H9 (cell line): Measurements from ENCODE around the gene KLB. TPM values are rescaled to one million over a fixed set of nuclear protein-coding genes. Genes with fewer than 3 reads are reported as not detected.

Experiments used
- DNase-seq: peaks from one replicate; pipeline ENCODE4 v3.0.0-alpha.2; 2017
- H2AFZ ChIP-seq: one replicate; pipeline ENCODE4 v1.6.1; 2013; ENCODE audit warnings: mild to moderate bottlenecking, low read length, control low read depth, moderate library complexity
- H2AK5ac ChIP-seq: 2 replicates; pipeline ENCODE4 v1.6.1; 2013; ENCODE audit warnings: low read length, control low read depth, mixed read lengths; ENCODE audit not compliant: insufficient read length
- H2BK120ac ChIP-seq: one replicate; pipeline ENCODE4 v1.6.1; 2013; ENCODE audit warnings: low read depth, mild to moderate bottlenecking, low read length, control low read depth, inconsistent platforms; ENCODE audit not compliant: poor library complexity, severe bottlenecking
- H2BK12ac ChIP-seq: 2 replicates; pipeline ENCODE4 v1.6.1; 2013; ENCODE audit warnings: low read length, control low read depth, mixed read lengths, low read depth; ENCODE audit not compliant: insufficient read length
- H2BK15ac ChIP-seq: 2 replicates; pipeline ENCODE4 v1.6.1; 2013; ENCODE audit warnings: low read depth, low read length, control low read depth
- H2BK20ac ChIP-seq: one replicate; pipeline ENCODE4 v1.6.1; 2013; ENCODE audit warnings: low read depth, mild to moderate bottlenecking, low read length, control low read depth, inconsistent platforms; ENCODE audit not compliant: poor library complexity, severe bottlenecking
- H2BK5ac ChIP-seq: 2 replicates; pipeline ENCODE4 v1.6.1; 2013; ENCODE audit warnings: low read length, control low read depth, mixed read lengths; ENCODE audit not compliant: insufficient read length
- H3K14ac ChIP-seq: 2 replicates; pipeline ENCODE4 v1.6.1; 2013; ENCODE audit warnings: low read length, control low read depth; ENCODE audit not compliant: insufficient read depth
- H3K18ac ChIP-seq: 2 replicates; pipeline ENCODE4 v1.6.1; 2013; ENCODE audit warnings: low read depth, mild to moderate bottlenecking, mixed read lengths, low read length, control low read depth; ENCODE audit not compliant: insufficient read length
- H3K23ac ChIP-seq: 2 replicates; pipeline ENCODE4 v1.6.1; 2013; ENCODE audit warnings: low read length, control low read depth, mixed read lengths, low read depth; ENCODE audit not compliant: insufficient read length
- H3K23me2 ChIP-seq: 2 replicates; pipeline ENCODE4 v1.6.1; 2013; ENCODE audit warnings: low read depth, mild to moderate bottlenecking, mixed read lengths, low read length, control low read depth; ENCODE audit not compliant: insufficient read length, poor library complexity, severe bottlenecking
- H3K27ac ChIP-seq: 2 replicates; pipeline ENCODE4 v1.5.1; 2013; ENCODE audit warnings: low read length, control low read depth, mixed read lengths, low read depth; ENCODE audit not compliant: insufficient read length
- H3K27me3 ChIP-seq: 2 replicates; pipeline ENCODE4 v1.6.1; 2013; ENCODE audit warnings: low read length, control low read depth, inconsistent platforms; ENCODE audit not compliant: insufficient read depth
- H3K4ac ChIP-seq: 2 replicates; pipeline ENCODE4 v1.6.1; 2013; ENCODE audit warnings: low read depth, mild to moderate bottlenecking, control low read depth, inconsistent platforms, low read length, moderate library complexity
- H3K4me1 ChIP-seq: 2 replicates; pipeline ENCODE4 v1.6.1; 2013; ENCODE audit warnings: low read length, control low read depth, inconsistent platforms; ENCODE audit not compliant: insufficient read depth
- H3K4me2 ChIP-seq: 2 replicates; pipeline ENCODE4 v1.6.1; 2013; ENCODE audit warnings: low read length, control low read depth, mixed read lengths; ENCODE audit not compliant: insufficient read length, insufficient read depth
- H3K56ac ChIP-seq: 2 replicates; pipeline ENCODE4 v1.6.1; 2013; ENCODE audit warnings: low read depth, mild to moderate bottlenecking, mixed read lengths, low read length, control low read depth; ENCODE audit not compliant: insufficient read length
- H3K79me1 ChIP-seq: 2 replicates; pipeline ENCODE4 v1.6.1; 2013; ENCODE audit warnings: low read depth, mild to moderate bottlenecking, moderate library complexity, low read length, control low read depth, inconsistent platforms; ENCODE audit not compliant: insufficient read depth, poor library complexity, severe bottlenecking
- H3K79me2 ChIP-seq: 2 replicates; pipeline ENCODE4 v1.6.1; 2013; ENCODE audit warnings: low read length, control low read depth, inconsistent platforms; ENCODE audit not compliant: insufficient read depth
- H3K9ac ChIP-seq: 2 replicates; pipeline ENCODE4 v1.6.1; 2013; ENCODE audit warnings: low read length, control low read depth, mixed read lengths; ENCODE audit not compliant: insufficient read length; ENCODE audit errors: extremely low read depth
- H3K9me3 ChIP-seq: one replicate; pipeline ENCODE4 v1.6.1; 2013; ENCODE audit warnings: low read depth, low read length, inconsistent platforms; ENCODE audit not compliant: control insufficient read depth
- H3T11ph ChIP-seq: one replicate; pipeline ENCODE4 v1.6.1; 2013; ENCODE audit warnings: mild to moderate bottlenecking, low read length, control low read depth, inconsistent platforms
- H4K20me1 ChIP-seq: one replicate; pipeline ENCODE4 v1.6.1; 2013; ENCODE audit not compliant: control insufficient read depth, insufficient read length, insufficient read depth
- H4K5ac ChIP-seq: 2 replicates; pipeline ENCODE4 v1.6.1; 2013; ENCODE audit warnings: low read depth, mild to moderate bottlenecking, mixed read lengths, low read length, control low read depth; ENCODE audit not compliant: insufficient read length
- H4K8ac ChIP-seq: replicated peaks from 2 replicates; pipeline ENCODE4 v1.6.1; 2013; ENCODE audit warnings: low read length, control low read depth, mixed read lengths, low read depth; ENCODE audit not compliant: insufficient read length
- H4K91ac ChIP-seq: 2 replicates; pipeline ENCODE4 v1.6.1; 2013; ENCODE audit warnings: low read depth, mild to moderate bottlenecking, moderate library complexity, mixed read lengths, low read length, control low read depth; ENCODE audit not compliant: insufficient read length
- H3K27ac Mint-ChIP-seq, 3 experiments: 2 replicates in 2 of 3; 3 replicates in 1 of 3; pipeline ENCODE4 v1.8.0; 2020 to 2021; ENCODE audit warnings: mixed read lengths in 3 of 3, mild to moderate bottlenecking in 1 of 3, moderate library complexity in 1 of 3
- H3K27me3 Mint-ChIP-seq: 2 replicates; pipeline ENCODE4 v1.8.0; 2021; ENCODE audit warnings: low read depth, mild to moderate bottlenecking, moderate library complexity, mixed read lengths
- H3K36me3 Mint-ChIP-seq, 3 experiments: 2 replicates in 2 of 3; 3 replicates in 1 of 3; pipeline ENCODE4 v1.8.0; 2020 to 2021; ENCODE audit warnings: low read depth in 3 of 3, mixed read lengths in 3 of 3; ENCODE audit not compliant: insufficient read depth in 1 of 3
- H3K4me1 Mint-ChIP-seq, 2 experiments: 2 replicates each; pipeline ENCODE4 v1.8.0; 2020; ENCODE audit warnings: mixed read lengths in 2 of 2
- H3K4me3 Mint-ChIP-seq, 2 experiments: 2 replicates in 1 of 2; 3 replicates in 1 of 2; pipeline ENCODE4 v1.8.0; 2020 to 2021; ENCODE audit warnings: mild to moderate bottlenecking in 2 of 2, mixed read lengths in 2 of 2, moderate library complexity in 1 of 2
- H3K9me3 Mint-ChIP-seq, 2 experiments: 2 replicates in 1 of 2; 3 replicates in 1 of 2; pipeline ENCODE4 v1.8.0; 2020; ENCODE audit warnings: mild to moderate bottlenecking in 2 of 2, mixed read lengths in 2 of 2, moderate library complexity in 1 of 2
- WGBS: extraction: QIAGEN DNeasy Blood & Tissue Kit; methylation state at CpG from one replicate; pipeline ENCODE4 v1.1.7; 2013; ENCODE audit warnings: missing lambda C conversion rate, low lambda C conversion rate, mixed read lengths; ENCODE audit not compliant: insufficient read length; ENCODE audit errors: extremely low coverage; 5-methylcytosine and 5-hydroxymethylcytosine counted together
- total RNA-seq: library from RNA; stranded (reverse); gene quantifications from 2 replicates; pipeline ENCODE4 v1.2.1, GENCODE V29; 2021
- TF ChIP-seq, protein P1 (sequence below): fragments of 200-600 bp; sonication (generic); conservative IDR thresholded peaks from 3 replicates; pipeline ENCODE4 v1.8.0; 2021; ENCODE audit warnings: antibody characterized with exemption, mild to moderate bottlenecking

KLB gene
- total RNA-seq, 1 experiment from 2014 or later, result 0.07 TPM

DNA sequence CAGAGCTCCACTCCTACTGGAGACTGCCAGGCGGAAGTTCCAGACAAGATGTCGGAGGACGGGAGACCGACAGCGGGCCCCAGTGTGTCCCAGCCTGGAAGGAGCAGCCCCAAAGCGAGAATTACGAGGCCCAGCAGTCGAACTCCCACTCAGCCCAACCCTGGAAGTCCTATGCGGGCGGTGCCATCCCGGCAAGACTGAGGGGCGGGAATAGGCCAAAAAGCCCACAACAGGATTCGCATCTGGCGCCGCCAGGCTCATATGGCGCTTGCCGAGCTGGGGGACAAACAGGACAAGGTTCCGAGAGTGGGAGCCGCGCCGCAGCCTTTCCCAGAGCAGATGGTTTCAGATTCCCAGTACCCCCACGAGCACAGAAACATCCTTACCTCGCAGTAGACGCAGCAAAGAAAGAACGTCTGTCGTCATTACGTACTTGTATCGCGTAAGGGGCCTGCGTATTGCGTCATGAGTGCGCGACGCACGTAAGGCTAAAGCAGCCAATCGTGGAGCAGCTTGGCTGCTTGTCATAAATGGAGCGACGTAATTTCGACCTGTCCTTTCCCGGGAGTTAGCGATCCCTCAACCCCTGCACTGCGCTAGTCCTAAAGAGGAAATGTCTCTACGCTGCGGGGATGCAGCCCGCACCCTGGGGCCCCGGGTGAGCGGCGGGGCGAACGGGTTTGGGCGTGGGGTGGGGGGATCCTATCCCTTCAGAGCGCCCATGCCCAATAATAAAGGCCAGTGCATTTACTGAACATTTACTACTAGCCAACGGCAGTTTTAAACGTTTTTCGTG, 52.0 kb downstream of the KLB start, which contains the start of the genes LIAS and RPL9:
Gene LIAS (plus strand): TSS at position 552 of the 796 bp plus-strand sequence. CDS start 62 bp downstream, at position 614.
Gene RPL9 (minus strand): TSS at position 418 of the 796 bp plus-strand sequence. CDS start 483 bp downstream, outside the sequence.
- H3K14ac ChIP-seq, result peak within 1 kb of the TSS; percentile 93
- peak within 1 kb of the TSS; percentile 90 for H4K5ac ChIP-seq
- peak within 1 kb of the TSS; percentile 63 for H4K91ac ChIP-seq
- peaks cover 2% of the 10 kb centered on the region; the same call in 1 of the 2 replicates for H3K4me1 ChIP-seq
- peak within 1 kb of the TSS; percentile 31 for H3K27ac ChIP-seq
- no peaks in the 10 kb centered on the region for H3K27me3 Mint-ChIP-seq
- H2BK5ac ChIP-seq, result no peak within 1 kb of the TSS
- H3K27ac Mint-ChIP-seq, result peak within 1 kb of the TSS; percentile 99 to 100 (median 100)
- no peaks in the 10 kb centered on the region for H3K23me2 ChIP-seq
- H3K4me3 Mint-ChIP-seq, result peak within 1 kb of the TSS; percentile 99
- H3K56ac ChIP-seq, result no peak within 1 kb of the TSS
- H3K9me3 Mint-ChIP-seq, result no peaks in the 10 kb centered on the region; a peak in 1 of 5 replicates
- peaks cover 6% of the 10 kb centered on the region for H3K79me1 ChIP-seq
- H2BK120ac ChIP-seq, result peak within 1 kb of the TSS; percentile 62
- H3K4ac ChIP-seq, result peak within 1 kb of the TSS; percentile 58; the same call in 1 of the 2 replicates
- no peaks in the 10 kb centered on the region for H3K9me3 ChIP-seq
- TF ChIP-seq, protein P1, sequence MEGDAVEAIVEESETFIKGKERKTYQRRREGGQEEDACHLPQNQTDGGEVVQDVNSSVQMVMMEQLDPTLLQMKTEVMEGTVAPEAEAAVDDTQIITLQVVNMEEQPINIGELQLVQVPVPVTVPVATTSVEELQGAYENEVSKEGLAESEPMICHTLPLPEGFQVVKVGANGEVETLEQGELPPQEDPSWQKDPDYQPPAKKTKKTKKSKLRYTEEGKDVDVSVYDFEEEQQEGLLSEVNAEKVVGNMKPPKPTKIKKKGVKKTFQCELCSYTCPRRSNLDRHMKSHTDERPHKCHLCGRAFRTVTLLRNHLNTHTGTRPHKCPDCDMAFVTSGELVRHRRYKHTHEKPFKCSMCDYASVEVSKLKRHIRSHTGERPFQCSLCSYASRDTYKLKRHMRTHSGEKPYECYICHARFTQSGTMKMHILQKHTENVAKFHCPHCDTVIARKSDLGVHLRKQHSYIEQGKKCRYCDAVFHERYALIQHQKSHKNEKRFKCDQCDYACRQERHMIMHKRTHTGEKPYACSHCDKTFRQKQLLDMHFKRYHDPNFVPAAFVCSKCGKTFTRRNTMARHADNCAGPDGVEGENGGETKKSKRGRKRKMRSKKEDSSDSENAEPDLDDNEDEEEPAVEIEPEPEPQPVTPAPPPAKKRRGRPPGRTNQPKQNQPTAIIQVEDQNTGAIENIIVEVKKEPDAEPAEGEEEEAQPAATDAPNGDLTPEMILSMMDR, result no peak
- no peaks in the 10 kb centered on the region for H4K20me1 ChIP-seq
- peak within 1 kb of the TSS; percentile 20 for H3T11ph ChIP-seq
- peak within 1 kb of the TSS; percentile 99 for H3K9ac ChIP-seq
- no peak within 1 kb of the TSS for H2BK20ac ChIP-seq
- DNase-seq, result peak; percentile 96
- H4K8ac ChIP-seq, result peak within 1 kb of the TSS; percentile 20
- peak within 1 kb of the TSS; percentile 93 for H3K18ac ChIP-seq
- no peak within 1 kb of the TSS for H2BK15ac ChIP-seq
- H2AK5ac ChIP-seq, result no peak within 1 kb of the TSS
- H3K79me2 ChIP-seq, result peaks cover 14% of the 10 kb centered on the region
- peaks cover 46 to 65% (median 63%) of the 10 kb centered on the region in 3 experiments for H3K36me3 Mint-ChIP-seq
- peaks cover 12 to 18% of the 10 kb centered on the region in 2 experiments for H3K4me1 Mint-ChIP-seq
- no CpG with 5 or more reads among the region's 55 CpGs for WGBS
- H2BK12ac ChIP-seq, result no peak within 1 kb of the TSS
- H3K4me2 ChIP-seq, result peak within 1 kb of the TSS; percentile 78
- no peak within 1 kb of the TSS for H2AFZ ChIP-seq
- no peak within 1 kb of the TSS for H3K23ac ChIP-seq
- no peaks in the 10 kb centered on the region for H3K27me3 ChIP-seq
